ENCODE measurements around the gene FAM98A. TPM values are rescaled to one million over a fixed set of nuclear protein-coding genes. Genes with fewer than 3 reads are reported as not detected.

The FAM98A gene
- total RNA-seq, 1 donor from 2014 or later: 23.6 TPM

Other genes starting within 250 kb of the FAM98A start
- 3.8 TPM for gene RASGRP3, start 122.7 kb downstream of the FAM98A start, total RNA-seq

Data from left lobe of liver (tissue), 1 donor.